ENCODE data around the gene RAB29. TPM values are rescaled to one million over a fixed set of nuclear protein-coding genes. Genes with fewer than 3 reads are reported as not detected.
"Not testable (repeated sequence)": the region's sequence is repeated elsewhere in the genome, so short reads cannot be mapped to it uniquely, and the experiment has no call there.

RAB29 gene
- 10 to 100 TPM in 9 of 10 donors, 1 to 10 TPM in 1; 9.1 to 23.1 (median 16.3) TPM for total RNA-seq
- 10 to 100 TPM in 1 of 2 donors, 1 to 10 TPM in 1; 5.6 to 10.4 TPM for polyA plus RNA-seq
- long read RNA-seq, donor 1, transcript RAB29-203 (5 exons, 1,157 nt), result major isoform, 11 of 35 reads
- long read RNA-seq, donor 1, partial matches to known transcripts, result 0 of 35 reads
- long read RNA-seq, donor 1, other reads (novel, unspliced or antisense), result 15 of 35 reads
- long read RNA-seq, donor 2, partial matches to known transcripts, result 1 of 21 reads
- long read RNA-seq, donor 2, other reads (novel, unspliced or antisense), result 7 of 21 reads
- long read RNA-seq, donor 3, transcript RAB29-202 (6 exons, 3,272 nt), result minor isoform, 6 of 62 reads
- long read RNA-seq, donor 3, transcript RAB29-201 (6 exons, 1,723 nt), result minor isoform, 9 of 62 reads
- long read RNA-seq, donor 3, transcript RAB29-203 (5 exons, 1,157 nt), result major isoform, 26 of 62 reads
- long read RNA-seq, donor 3, partial matches to known transcripts, result 1 of 62 reads
- long read RNA-seq, donor 3, other reads (novel, unspliced or antisense), result 17 of 62 reads

DNA sequence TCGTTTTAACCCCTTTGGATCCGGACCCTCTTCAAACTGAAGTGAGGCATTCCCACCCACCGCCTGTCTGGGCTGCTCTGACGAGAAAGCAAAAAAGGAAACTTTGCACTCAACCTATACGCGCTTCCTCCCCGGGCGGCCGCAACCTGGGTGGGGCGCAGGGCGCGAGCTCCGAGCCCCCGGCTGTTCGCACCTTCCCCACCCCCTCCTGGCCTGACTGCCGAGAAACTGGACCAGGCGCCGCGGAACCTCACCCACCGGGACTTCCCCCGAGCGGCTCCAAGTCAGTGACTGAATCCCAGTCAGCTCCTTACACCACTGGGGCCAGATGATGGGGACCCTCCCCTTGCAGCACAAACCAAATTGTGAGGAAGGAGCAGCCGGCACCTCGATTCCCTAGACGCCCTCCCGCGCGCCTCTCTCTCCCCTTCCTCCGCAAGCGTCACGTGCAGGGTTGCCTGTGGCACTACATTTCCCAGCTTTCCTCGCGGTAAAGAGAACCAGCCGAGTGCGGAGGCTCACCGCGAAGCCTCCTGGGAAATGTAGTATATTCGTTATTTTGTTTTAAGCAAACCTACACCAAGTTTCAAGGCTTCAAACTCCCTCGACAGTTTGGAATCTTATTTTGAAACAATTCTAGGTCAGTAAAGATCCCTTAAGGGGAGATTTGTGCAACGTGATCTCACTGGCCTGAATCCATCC, at the start of gene RAB29:
Gene RAB29 (minus strand): TSS at position 468 of the 702 bp plus-strand sequence. CDS start 526 bp downstream, outside the sequence.
- Histone ChIP-seq H3K27me3 (no peaks in the 10 kb centered on the region), H3K27ac (peak within 1 kb of the TSS; percentile 0 to 86 (median 60)), H3K4me3 (peak within 1 kb of the TSS; percentile 62 to 94 (median 80)), H3K4me1 (peaks cover 0 to 36% (median 11%) of the 10 kb centered on the region in 9 donors), H3K9me3 (no peaks in the 10 kb centered on the region), H3K36me3 (peaks cover 0 to 21% (median 0%) of the 10 kb centered on the region in 9 donors)
- 0 to 1% methylated on average over 40 of the region's 40 CpGs for WGBS, 2 donors
- peak; percentile 76 to 87 for DNase-seq
- intact Hi-C loops (cut with DNase I), result no loop called here
- no peak for TF ChIP-seq CTCF (IDR thresholded peaks at IDR 0.05)
- peak; percentile 93 to 97 (median 97) for ATAC-seq

GRCh38 chr1:205824180-205824579, 48.9 kb upstream of the RAB29 start:
- Histone ChIP-seq H3K27ac (no peak overlapping the region), H3K9me3 (peaks cover 0 to 6% (median 0%) of the 10 kb centered on the region in 11 donors), H3K36me3 (no peaks in the 10 kb centered on the region), H3K4me3 (no peak overlapping the region), H3K27me3 (no peaks in the 10 kb centered on the region), H3K4me1 (peaks cover 0 to 25% (median 17%) of the 10 kb centered on the region in 9 donors)
- no peak for TF ChIP-seq CTCF (IDR thresholded peaks at IDR 0.05)
- DNase-seq (no peak), ATAC-seq (no peak)
- WGBS, 2 donors, result 94 to 97% methylated on average over 5 of the region's 5 CpGs
- intact Hi-C loops (cut with DNase I), result no loop called here

- H3K27me3 ChIP-seq, DNase-seq, H3K27ac ChIP-seq, ATAC-seq, H3K36me3 ChIP-seq, H3K9me3 ChIP-seq, H3K4me3 ChIP-seq: not testable (repeated sequence)
- WGBS, 2 donors, result 94 to 96% methylated on average over 2 of the region's 2 CpGs
- peaks cover 0 to 25% (median 17%) of the 10 kb centered on the region in 9 donors for H3K4me1 ChIP-seq
- intact Hi-C loops (cut with DNase I), result loop anchor here in 1 of 10 donors (1.0 kb wide), 1 partner anchor 21 kb away; no protein-coding TSS in a partner anchor
These were observed 48.0 kb upstream of the RAB29 start for GRCh38 chr1:205823260-205823659.

DNA sequence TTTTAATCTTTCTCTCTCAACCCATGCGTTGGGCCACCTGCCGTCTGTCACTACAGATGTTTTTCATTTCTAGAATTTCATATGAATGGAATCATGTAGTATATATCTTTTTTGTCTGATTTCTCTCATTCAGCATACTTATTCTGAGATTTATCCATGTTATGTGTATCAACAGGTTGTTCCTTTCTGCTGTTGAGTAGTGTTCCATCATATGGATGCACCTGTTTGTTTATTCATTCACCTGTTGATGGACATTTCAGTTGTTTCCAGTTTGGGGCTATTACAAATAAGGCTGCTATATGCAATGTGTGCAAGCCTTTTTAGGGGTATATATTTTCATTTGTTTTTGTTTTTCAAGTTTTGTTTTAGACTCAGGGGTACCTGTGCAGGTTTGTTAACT, 47.1 kb upstream of the RAB29 start:
- H3K4me1 ChIP-seq, result peaks cover 0 to 24% (median 16%) of the 10 kb centered on the region in 9 donors
- H3K9me3 ChIP-seq, result peaks cover 0 to 6% (median 0%) of the 10 kb centered on the region in 11 donors
- 81 to 87% methylated on average over 2 of the region's 2 CpGs for WGBS, 2 donors
- H3K4me3 ChIP-seq, result no peak overlapping the region
- no peaks in the 10 kb centered on the region for H3K36me3 ChIP-seq
- no peak for TF ChIP-seq CTCF (IDR thresholded peaks at IDR 0.05)
- no peak for ATAC-seq
- H3K27ac ChIP-seq, result no peak overlapping the region
- intact Hi-C loops (cut with DNase I), result no loop called here
- DNase-seq, result no peak
- no peaks in the 10 kb centered on the region for H3K27me3 ChIP-seq

Measured in heart right ventricle (tissue), 16 donors.